GM12878 (cell line): ENCODE measurements around the gene CSNK1G1. TPM values are rescaled to one million over a fixed set of nuclear protein-coding genes. Genes with fewer than 3 reads are reported as not detected.
"Not testable (repeated sequence)": the region's sequence is repeated elsewhere in the genome, so short reads cannot be mapped to it uniquely, and the experiment has no call there.

Experiments used
- ATAC-seq: fragments of 200-7000 bp; cut with Tn5 transposase; 3 replicates; pipeline ENCODE4 v1.9.1; 2020; ENCODE audit warnings: mild to moderate bottlenecking, moderate library complexity
- BruUV-seq: library from RNA; stranded (reverse); fragments of 400-500 nt; replicated peaks from 2 replicates; lab custom pipeline; 2021; lab: Mats Ljungman, UMichigan
- CTCF ChIA-PET: fragments of 300-600 bp; sonication (Branson Sonifier 250); formaldehyde crosslinking; extraction: SDS; loops from one replicate; lab custom pipeline; 2021; ENCODE audit warnings: inconsistent platforms; lab: Yijun Ruan, JAX
- POLR2A ChIA-PET: fragments of 350-600 bp; formaldehyde crosslinking; extraction: SDS; loops from one replicate; lab custom pipeline; 2021; ENCODE audit warnings: inconsistent platforms; lab: Charles Lee
- RAD21 ChIA-PET: fragments of 300-600 bp; sonication (Branson Sonifier 250); formaldehyde crosslinking; loops from one replicate; lab custom pipeline; 2023; ENCODE audit warnings: antibody characterized with exemption; ENCODE audit not compliant: unreplicated experiment; lab: Charles Lee
- SMC1A ChIA-PET: fragments of 300-600 bp; sonication (Branson Sonifier 250); formaldehyde crosslinking; loops from one replicate; lab custom pipeline; 2023; ENCODE audit not compliant: unreplicated experiment, uncharacterized antibody; lab: Charles Lee
- DNase-seq: peaks from one replicate; pipeline ENCODE4 v3.0.0-alpha.2; 2011; ENCODE audit warnings: low read depth, low spot score
- FAIRE-seq: peaks from 3 replicates; lab custom pipeline; 2011; peaks lifted over from hg19 to GRCh38; lab: Jason Lieb, UNC
- H2AFZ ChIP-seq: 2 replicates; pipeline ENCODE4 v1.6.0; 2011; ENCODE audit warnings: low read depth, low read length, control low read depth; ENCODE audit not compliant: control insufficient read depth
- H3K27ac ChIP-seq: 2 replicates; pipeline ENCODE4 v1.5.1; 2011; ENCODE audit warnings: control low read depth; ENCODE audit not compliant: control insufficient read depth, insufficient read depth
- H3K27me3 ChIP-seq, 2 experiments: replicated peaks in 1 of 2; 2 replicates each; pipeline versions ENCODE4 v1.6.0 to v1.6.1; 2011; ENCODE audit warnings: low read length in 1 of 2; ENCODE audit not compliant: control insufficient read depth in 2 of 2, insufficient read depth in 2 of 2
- H3K36me3 ChIP-seq, 2 experiments: 2 replicates each; pipeline ENCODE4 v1.5.1; 2011; ENCODE audit warnings: low read length in 1 of 2; ENCODE audit not compliant: control insufficient read depth in 2 of 2, insufficient read depth in 2 of 2
- H3K4me1 ChIP-seq: 2 replicates; pipeline ENCODE4 v1.6.1; 2011; ENCODE audit warnings: mild to moderate bottlenecking, low read length, moderate library complexity, mixed read lengths; ENCODE audit not compliant: control insufficient read depth, insufficient read depth
- H3K4me2 ChIP-seq: 2 replicates; pipeline ENCODE4 v1.6.0; 2011; ENCODE audit warnings: control low read depth; ENCODE audit not compliant: control insufficient read depth, insufficient read depth
- H3K4me3 ChIP-seq: fragments of 200-600 bp; sonication (generic); 2 replicates; pipeline ENCODE4 v1.5.1; 2016
- H3K79me2 ChIP-seq: 2 replicates; pipeline ENCODE4 v1.6.0; 2011; ENCODE audit warnings: low read length; ENCODE audit not compliant: control insufficient read depth, insufficient read depth
- H3K9ac ChIP-seq: 2 replicates; pipeline ENCODE4 v1.8.0; 2011; ENCODE audit warnings: low read length, control low read depth, mixed read lengths; ENCODE audit not compliant: control insufficient read depth, insufficient read depth
- H3K9me3 ChIP-seq: replicated peaks from 3 replicates; pipeline ENCODE4 v1.5.1; 2011; ENCODE audit warnings: mild to moderate bottlenecking, low read length; ENCODE audit not compliant: control insufficient read depth, insufficient read depth
- H4K20me1 ChIP-seq: 2 replicates; pipeline ENCODE4 v1.6.0; 2011; ENCODE audit not compliant: control insufficient read depth, insufficient read depth
- GABPA ChIP-seq: IDR thresholded peaks from 2 replicates; pipeline ENCODE4 v1.6.1; 2014; ENCODE audit warnings: antibody characterized with exemption, low read depth, mild to moderate bottlenecking, inconsistent platforms
- HDGF ChIP-seq: fragments of 450-650 bp; IDR thresholded peaks from 2 replicates; pipeline ENCODE4 v1.6.1; 2016; ENCODE audit warnings: antibody characterized with exemption
- PML ChIP-seq: IDR thresholded peaks from 2 replicates; pipeline ENCODE4 v1.6.1; 2012; ENCODE audit warnings: low read length, inconsistent platforms
- RCOR1 ChIP-seq: conservative IDR thresholded peaks from 2 replicates; pipeline ENCODE4 v1.6.1; 2012; ENCODE audit warnings: low read depth, low read length, improper control_type of control experiment
- SMAD5 ChIP-seq: IDR thresholded peaks from 2 replicates; pipeline ENCODE4 v1.6.1; 2016; ENCODE audit warnings: antibody characterized with exemption, low read depth
- SREBF1 ChIP-seq: IDR thresholded peaks from 2 replicates; pipeline ENCODE4 v1.6.1; 2012; ENCODE audit warnings: mild to moderate bottlenecking, low read length
- TCF7 ChIP-seq: IDR thresholded peaks from 2 replicates; pipeline ENCODE4 v1.6.1; 2014; ENCODE audit warnings: antibody characterized with exemption, borderline replicate concordance
- ZNF207 ChIP-seq: fragments of 450-650 bp; IDR thresholded peaks from 2 replicates; pipeline ENCODE4 v1.6.1; 2014; ENCODE audit warnings: antibody characterized with exemption, mild to moderate bottlenecking, borderline replicate concordance
- WGBS: methylation state at CpG from one replicate; pipeline ENCODE4 v1.1.6; 2016; ENCODE audit warnings: low lambda C conversion rate; ENCODE audit not compliant: insufficient replicate concordance, insufficient coverage; ENCODE audit errors: missing lambda C conversion rate; 5-methylcytosine and 5-hydroxymethylcytosine counted together
- in situ Hi-C: fragments of 300-500 bp; cut with MboI; formaldehyde crosslinking; loops from 9 replicates; pipeline ENCODE4 v1.14.3; 2018; ENCODE audit warnings: mixed read lengths
- intact Hi-C: fragments of 100-400 bp; cut with micrococcal nuclease; formaldehyde crosslinking; loops from one replicate; pipeline ENCODE4 v1.14.2; 2022; ENCODE audit not compliant: unreplicated experiment
- polyA plus RNA-seq, 11 experiments: library from polyadenylated mRNA; depleted of rRNA in 4 of 11; unstranded in 6 of 11; stranded (reverse) in 5 of 11; fragments of >200 nt; fragmentation: Nextera tagmentation in 4 of 11; fragmentation: Illumina TruSeq in 1 of 11; extraction: Ambion mirVana in 4 of 11; extraction: Trizol in 1 of 11; gene quantifications; 1 replicate in 1 of 11; 2 replicates in 10 of 11; pipeline versions ENCODE4 v1.2.1 to v1.2.3, GENCODE V29; 2011 to 2016; ENCODE audit warnings: inconsistent platforms in 2 of 11, missing spikeins in 2 of 11, low read depth in 1 of 11
- total RNA-seq, 4 experiments: library from RNA; depleted of rRNA in 3 of 4; stranded (reverse); fragments of >200 nt in 3 of 4; fragmentation: Illumina TruSeq in 1 of 4; extraction: Trizol in 1 of 4; gene quantifications; 2 replicates each; pipeline versions ENCODE4 v1.2.1 to v1.2.3, GENCODE V29; 2013 to 2021

The CSNK1G1 gene
- total and polyA plus RNA-seq, 10 of the 15 experiments (the other 5 are each of a cell fraction or from before 2014, with no cell fraction given): 6.1 to 23.4 (median 15.3) TPM

- H3K9ac ChIP-seq: no peak overlapping the region
- in situ Hi-C loops: no loop called here
- no peak overlapping the region for H3K27ac ChIP-seq
- no peak overlapping the region for H3K4me2 ChIP-seq
- no peaks in the 10 kb centered on the region; the same call in 2 of the 3 replicates for H3K9me3 ChIP-seq
- no TSS peak for BruUV-seq
- H4K20me1 ChIP-seq: no peaks in the 10 kb centered on the region
- CTCF ChIA-PET: interaction anchor here (0.9 to 1.9 kb wide), 4 partner anchors 9 to 110 kb away, joined by 3 to 5 read pairs (median 3); no protein-coding TSS in a partner anchor
- WGBS: 67% methylated on average over 4 of the region's 4 CpGs
- ATAC-seq (no peak), DNase-seq (no peak), FAIRE-seq (no peak)
- H3K27me3 ChIP-seq: no peaks in the 10 kb centered on the region
- POLR2A ChIA-PET: interaction anchor here (1.7 kb wide), 1 partner anchor 10 kb away, joined by 4 read pairs; no protein-coding TSS in a partner anchor
- no peaks in the 10 kb centered on the region for H3K79me2 ChIP-seq
- H3K4me3 ChIP-seq: no peak overlapping the region
- RAD21 ChIA-PET: interaction anchor here (1.1 kb wide), 1 partner anchor 32 kb away, joined by 3 read pairs; no protein-coding TSS in a partner anchor
- peaks cover 13 to 37% of the 10 kb centered on the region in 2 experiments for H3K36me3 ChIP-seq
- intact Hi-C loops: no loop called here
- SMC1A ChIA-PET: interaction anchor here (1.2 kb wide), 1 partner anchor 12 kb away, joined by 4 read pairs; no protein-coding TSS in a partner anchor
- no peak overlapping the region for H2AFZ ChIP-seq
- no peak for TF ChIP-seq SREBF1
- TF ChIP-seq RCOR1: no peak
- no peak for TF ChIP-seq TCF7
- TF ChIP-seq PML: no peak
- no peak for TF ChIP-seq ZNF207
- TF ChIP-seq HDGF: no peak
- no peak for TF ChIP-seq GABPA
- no peak for TF ChIP-seq SMAD5
- no peaks in the 10 kb centered on the region for H3K4me1 ChIP-seq
These were observed 234.4 kb downstream of the CSNK1G1 start for GRCh38 chr15:64121614-64122013.

GRCh38 chr15:64120322-64120721 lies 235.7 kb downstream of the CSNK1G1 start:
- H3K79me2 ChIP-seq, H3K27ac ChIP-seq, POLR2A ChIA-PET, SMC1A ChIA-PET, H3K9ac ChIP-seq, H3K4me3 ChIP-seq, H2AFZ ChIP-seq, H3K27me3 ChIP-seq, H3K9me3 ChIP-seq, DNase-seq, BruUV-seq, intact Hi-C loops, H4K20me1 ChIP-seq, FAIRE-seq, H3K4me2 ChIP-seq, in situ Hi-C loops, ATAC-seq, H3K4me1 ChIP-seq: not testable (repeated sequence)
- CTCF ChIA-PET: interaction anchor here (0.6 to 1.8 kb wide), 4 partner anchors 10 to 1732 kb away, joined by 3 to 5 read pairs (median 4); no protein-coding TSS in a partner anchor
- H3K36me3 ChIP-seq: peaks cover 13 to 32% of the 10 kb centered on the region in 2 experiments
- 83% methylated on average over 2 of the region's 2 CpGs for WGBS
- RAD21 ChIA-PET: interaction anchor here (0.9 kb wide), 1 partner anchor 33 kb away, joined by 3 read pairs; no protein-coding TSS in a partner anchor
